Stimulated activated naive CD8-positive, alpha-beta T cell treated with anti-CD3 and anti-CD28 coated beads, Interleukin-15, Interleukin-2, amounts not matched to agents 100 ng/mL and 50 ng/mL, for 24 hours (primary cell): Measurements from ENCODE around the gene AHRR.

Experiments used
- H3K27ac Mint-ChIP-seq: one replicate; pipeline ENCODE4 v1.8.0; 2021; ENCODE audit warnings: mild to moderate bottlenecking, mixed read lengths
- H3K27me3 Mint-ChIP-seq: one replicate; pipeline ENCODE4 v1.8.0; 2021; ENCODE audit warnings: mixed read lengths
- H3K36me3 Mint-ChIP-seq: one replicate; pipeline ENCODE4 v1.8.0; 2021; ENCODE audit warnings: low read depth, mixed read lengths
- H3K4me1 Mint-ChIP-seq: one replicate; pipeline ENCODE4 v1.8.0; 2021; ENCODE audit warnings: low read depth, mixed read lengths
- H3K4me3 Mint-ChIP-seq: one replicate; pipeline ENCODE4 v1.8.0; 2021; ENCODE audit warnings: mild to moderate bottlenecking, mixed read lengths
- H3K9me3 Mint-ChIP-seq: one replicate; pipeline ENCODE4 v1.8.0; 2021; ENCODE audit warnings: mixed read lengths

Gene AHRR

GRCh38 chr5:428754-429452 is 107.4 kb downstream of the AHRR start:
- H3K9me3 Mint-ChIP-seq, result peaks cover 6% of the 10 kb centered on the region
- H3K36me3 Mint-ChIP-seq, result peaks cover 22% of the 10 kb centered on the region
- no peak overlapping the region for H3K27ac Mint-ChIP-seq
- peaks cover 19% of the 10 kb centered on the region for H3K4me1 Mint-ChIP-seq
- H3K27me3 Mint-ChIP-seq, result peaks cover 4% of the 10 kb centered on the region
- no peak overlapping the region for H3K4me3 Mint-ChIP-seq

GRCh38 chr5:429453-430188 is 108.1 kb downstream of the AHRR start:
- peaks cover 4% of the 10 kb centered on the region for H3K27me3 Mint-ChIP-seq
- peaks cover 6% of the 10 kb centered on the region for H3K9me3 Mint-ChIP-seq
- H3K4me1 Mint-ChIP-seq, result peaks cover 18% of the 10 kb centered on the region
- no peak overlapping the region for H3K4me3 Mint-ChIP-seq
- peaks cover 22% of the 10 kb centered on the region for H3K36me3 Mint-ChIP-seq
- H3K27ac Mint-ChIP-seq, result no peak overlapping the region

GRCh38 chr5:430214-430925 is 108.9 kb downstream of the AHRR start:
- H3K4me1 Mint-ChIP-seq, result peaks cover 13% of the 10 kb centered on the region
- H3K4me3 Mint-ChIP-seq, result no peak overlapping the region
- H3K36me3 Mint-ChIP-seq, result peaks cover 22% of the 10 kb centered on the region
- H3K27ac Mint-ChIP-seq, result no peak overlapping the region
- H3K27me3 Mint-ChIP-seq, result peaks cover 4% of the 10 kb centered on the region
- peaks cover 6% of the 10 kb centered on the region for H3K9me3 Mint-ChIP-seq

- Mint-ChIP-seq H3K27me3 (peaks cover 4% of the 10 kb centered on the region), H3K4me3 (no peak overlapping the region), H3K9me3 (peaks cover 4% of the 10 kb centered on the region), H3K27ac (no peak overlapping the region), H3K36me3 (peaks cover 19% of the 10 kb centered on the region), H3K4me1 (peaks cover 13% of the 10 kb centered on the region)
Measured at GRCh38 chr5:431001-431710, 109.6 kb downstream of the AHRR start.

- Mint-ChIP-seq H3K9me3 (no peaks in the 10 kb centered on the region), H3K4me1 (peaks cover 13% of the 10 kb centered on the region), H3K36me3 (peaks cover 14% of the 10 kb centered on the region), H3K27ac (no peak overlapping the region), H3K27me3 (peaks cover 4% of the 10 kb centered on the region), H3K4me3 (no peak overlapping the region)
Measured at GRCh38 chr5:431711-432050, 110.2 kb downstream of the AHRR start.

GRCh38 chr5:432201-432927 is 110.8 kb downstream of the AHRR start:
- H3K27me3 Mint-ChIP-seq, result peaks cover 4% of the 10 kb centered on the region
- no peak overlapping the region for H3K27ac Mint-ChIP-seq
- H3K4me1 Mint-ChIP-seq, result peaks cover 13% of the 10 kb centered on the region
- H3K9me3 Mint-ChIP-seq, result no peaks in the 10 kb centered on the region
- H3K36me3 Mint-ChIP-seq, result peaks cover 13% of the 10 kb centered on the region
- H3K4me3 Mint-ChIP-seq, result no peak overlapping the region

GRCh38 chr5:432928-433791 is 111.6 kb downstream of the AHRR start:
- H3K27me3 Mint-ChIP-seq, result peaks cover 4% of the 10 kb centered on the region
- H3K9me3 Mint-ChIP-seq, result no peaks in the 10 kb centered on the region
- peaks cover 13% of the 10 kb centered on the region for H3K4me1 Mint-ChIP-seq
- H3K36me3 Mint-ChIP-seq, result peaks cover 8% of the 10 kb centered on the region
- H3K4me3 Mint-ChIP-seq, result no peak overlapping the region
- H3K27ac Mint-ChIP-seq, result no peak overlapping the region

- no peak overlapping the region for H3K27ac Mint-ChIP-seq
- no peaks in the 10 kb centered on the region for H3K9me3 Mint-ChIP-seq
- H3K27me3 Mint-ChIP-seq, result peaks cover 4% of the 10 kb centered on the region
Measured at GRCh38 chr5:433836-434235, 112.3 kb downstream of the AHRR start.

GRCh38 chr5:434443-435146 is 113.1 kb downstream of the AHRR start:
- H3K27ac Mint-ChIP-seq, result no peak overlapping the region
- H3K4me3 Mint-ChIP-seq, result no peak overlapping the region
- H3K27me3 Mint-ChIP-seq, result peaks cover 4% of the 10 kb centered on the region
- H3K36me3 Mint-ChIP-seq, result peaks cover 4% of the 10 kb centered on the region
- peaks cover 13% of the 10 kb centered on the region for H3K4me1 Mint-ChIP-seq
- no peaks in the 10 kb centered on the region for H3K9me3 Mint-ChIP-seq

More at GRCh38 chr5:433836-434235, 112.3 kb downstream of the AHRR start:
- peaks cover 13% of the 10 kb centered on the region for H3K4me1 Mint-ChIP-seq
- H3K36me3 Mint-ChIP-seq, result peaks cover 7% of the 10 kb centered on the region
- no peak overlapping the region for H3K4me3 Mint-ChIP-seq

GRCh38 chr5:435156-435790 is 113.8 kb downstream of the AHRR start:
- Mint-ChIP-seq H3K4me3 (no peak overlapping the region), H3K27me3 (peaks cover 4% of the 10 kb centered on the region), H3K4me1 (peaks cover 9% of the 10 kb centered on the region), H3K9me3 (no peaks in the 10 kb centered on the region), H3K27ac (no peak overlapping the region), H3K36me3 (no peaks in the 10 kb centered on the region)

GRCh38 chr5:435961-436640 is 114.6 kb downstream of the AHRR start:
- H3K9me3 Mint-ChIP-seq, result no peaks in the 10 kb centered on the region
- H3K4me1 Mint-ChIP-seq, result peaks cover 5% of the 10 kb centered on the region
- H3K27ac Mint-ChIP-seq, result no peak overlapping the region
- no peak overlapping the region for H3K4me3 Mint-ChIP-seq
- peaks cover 4% of the 10 kb centered on the region for H3K27me3 Mint-ChIP-seq
- no peaks in the 10 kb centered on the region for H3K36me3 Mint-ChIP-seq

- Mint-ChIP-seq H3K4me1 (peaks cover 5% of the 10 kb centered on the region), H3K27ac (no peak overlapping the region), H3K4me3 (no peak overlapping the region), H3K27me3 (peaks cover 4% of the 10 kb centered on the region), H3K36me3 (no peaks in the 10 kb centered on the region), H3K9me3 (no peaks in the 10 kb centered on the region)
Measured at GRCh38 chr5:436641-436975, 115.1 kb downstream of the AHRR start.
